PC-3 (cell line): Measurements from ENCODE around the gene CLIP3. TPM values are rescaled to one million over a fixed set of nuclear protein-coding genes. Genes with fewer than 3 reads are reported as not detected.

ENCODE experiments used
- ATAC-seq: fragments of 200-7000 bp; cut with Tn5 transposase; 2 replicates; pipeline ENCODE4 v1.9.1; 2020; ENCODE audit warnings: mild to moderate bottlenecking, moderate library complexity
- BruUV-seq: library from RNA; stranded (reverse); fragments of 400-500 nt; replicated peaks from 2 replicates; lab custom pipeline; 2021; lab: Mats Ljungman, UMichigan
- CTCF ChIA-PET: fragments of 300-600 bp; sonication (Branson Sonifier 250); formaldehyde crosslinking; loops from one replicate; lab custom pipeline; 2022; ENCODE audit warnings: antibody characterized with exemption; lab: Charles Lee
- POLR2A ChIA-PET: fragments of 300-600 bp; sonication (Branson Sonifier 250); formaldehyde crosslinking; loops from one replicate; lab custom pipeline; 2022; ENCODE audit warnings: antibody characterized with exemption; ENCODE audit not compliant: unreplicated experiment; lab: Charles Lee
- DNase-seq: peaks from one replicate; pipeline ENCODE4 v3.0.0-alpha.2; 2015
- H2AFZ ChIP-seq: fragments of 300-600 bp; sonication (generic); 2 replicates; pipeline ENCODE4 v1.6.0; 2016; ENCODE audit warnings: antibody characterized with exemption, low read length
- H3F3A ChIP-seq: fragments of 300-600 bp; sonication (generic); one replicate; pipeline ENCODE4 v1.6.0; 2017; ENCODE audit warnings: antibody characterized with exemption, low read length, control low read depth, mild to moderate bottlenecking; ENCODE audit not compliant: unreplicated experiment
- H3K27ac ChIP-seq: fragments of 300-600 bp; sonication (generic); 2 replicates; pipeline ENCODE4 v1.5.1; 2016; ENCODE audit warnings: mild to moderate bottlenecking, low read length
- H3K27me3 ChIP-seq: fragments of 300-600 bp; sonication (generic); 2 replicates; pipeline ENCODE4 v1.6.1; 2016; ENCODE audit warnings: low read length, mixed read lengths
- H3K36me3 ChIP-seq: fragments of 300-600 bp; sonication (generic); 2 replicates; pipeline ENCODE4 v1.6.1; 2016; ENCODE audit warnings: low read depth, mixed run types, low read length, mixed read lengths
- H3K4me1 ChIP-seq: fragments of 300-600 bp; sonication (generic); 2 replicates; pipeline ENCODE4 v1.5.1; 2016; ENCODE audit warnings: low read length; ENCODE audit not compliant: insufficient read depth
- H3K4me2 ChIP-seq: fragments of 300-600 bp; sonication (generic); 2 replicates; pipeline ENCODE4 v1.6.0; 2016; ENCODE audit warnings: low read length
- H3K4me3 ChIP-seq: fragments of 300-600 bp; sonication (generic); 2 replicates; pipeline ENCODE4 v1.5.1; 2016; ENCODE audit warnings: mild to moderate bottlenecking, low read length, mixed read lengths
- H3K79me2 ChIP-seq: fragments of 300-600 bp; sonication (generic); 2 replicates; pipeline ENCODE4 v1.6.1; 2017; ENCODE audit warnings: low read length, mixed read lengths
- H3K9ac ChIP-seq: fragments of 300-600 bp; sonication (generic); 2 replicates; pipeline ENCODE4 v1.6.0; 2016; ENCODE audit warnings: mild to moderate bottlenecking, low read length
- H3K9me2 ChIP-seq: fragments of 300-600 bp; sonication (generic); replicated peaks from 2 replicates; pipeline ENCODE4 v1.6.1; 2016; ENCODE audit warnings: mixed run types, low read length, mixed read lengths
- H3K9me3 ChIP-seq: fragments of 300-600 bp; sonication (generic); 2 replicates; pipeline ENCODE4 v1.6.1; 2016; ENCODE audit warnings: low read length, mixed read lengths
- H4K20me1 ChIP-seq: fragments of 300-600 bp; sonication (generic); 2 replicates; pipeline ENCODE4 v1.6.1; 2016; ENCODE audit warnings: low read length, mixed read lengths
- EZH2 ChIP-seq: fragments of 300-600 bp; sonication (generic); IDR thresholded peaks from one replicate; pipeline ENCODE4 v1.6.1; 2017; ENCODE audit warnings: antibody characterized with exemption, mild to moderate bottlenecking, low read length; ENCODE audit not compliant: unreplicated experiment
- EZH2phosphoT487 ChIP-seq: fragments of 300-600 bp; sonication (generic); IDR thresholded peaks from 2 replicates; pipeline ENCODE4 v1.6.1; 2018; ENCODE audit warnings: mild to moderate bottlenecking, antibody characterized with exemption, low read length, borderline replicate concordance
- intact Hi-C: fragments of 100-400 bp; cut with micrococcal nuclease; formaldehyde crosslinking; loops from 2 replicates; pipeline ENCODE4 v1.9.0; 2023
- total RNA-seq: library from RNA; depleted of rRNA; stranded (reverse); fragments of >200 nt; gene quantifications from 2 replicates; pipeline ENCODE4 v1.2.3, GENCODE V29; 2014
- TF ChIP-seq, protein P1 (sequence below): fragments of 300-600 bp; sonication (generic); conservative IDR thresholded peaks from 2 replicates; pipeline ENCODE4 v1.5.1; 2017; ENCODE audit warnings: antibody characterized with exemption, low read depth, mild to moderate bottlenecking, low read length

The CLIP3 gene
- total RNA-seq, 1 experiment from 2014 or later, result 0.07 TPM

DNA sequence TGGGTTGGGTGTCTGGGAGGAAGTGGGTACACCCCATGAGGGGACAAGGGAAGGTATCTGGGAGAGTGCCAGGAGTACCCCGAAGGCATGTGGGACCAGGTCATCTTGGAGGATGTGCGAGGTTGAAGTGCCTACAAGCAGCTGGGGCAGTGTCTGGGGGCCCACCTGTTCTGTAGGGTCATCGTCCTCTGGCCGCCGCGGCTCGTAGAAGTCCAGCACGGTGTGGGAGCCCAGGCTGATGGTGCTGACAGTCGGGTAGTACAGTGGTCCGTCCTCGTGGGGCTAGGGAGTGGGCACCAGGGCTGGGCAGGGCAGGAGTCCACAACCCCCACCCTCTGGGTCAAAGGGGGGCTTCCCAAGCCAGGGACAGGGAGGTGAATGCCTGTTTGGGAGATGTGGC is 22.3 kb downstream of the CLIP3 start:
- Histone ChIP-seq H3K27ac (no peak overlapping the region), H3K27me3 (no peaks in the 10 kb centered on the region), H3K9ac (no peak overlapping the region), H4K20me1 (no peaks in the 10 kb centered on the region), H2AFZ (no peak overlapping the region), H3K79me2 (peaks cover 20% of the 10 kb centered on the region), H3F3A (no peaks in the 10 kb centered on the region), H3K36me3 (no peaks in the 10 kb centered on the region), H3K4me1 (peaks cover 16% of the 10 kb centered on the region), H3K4me3 (no peak overlapping the region), H3K9me2 (no peaks in the 10 kb centered on the region), H3K9me3 (no peaks in the 10 kb centered on the region), H3K4me2 (no peak overlapping the region)
- ATAC-seq, result no peak
- BruUV-seq, result no TSS peak
- intact Hi-C loops, result loop anchor here (5.0 kb wide), 1 partner anchor 42 kb away; the partner anchor contains the start of genes THAP8 and WDR62
- no peak for DNase-seq
- TF ChIP-seq EZH2phosphoT487, result no peak
- TF ChIP-seq EZH2, result no peak
- TF ChIP-seq, protein P1, sequence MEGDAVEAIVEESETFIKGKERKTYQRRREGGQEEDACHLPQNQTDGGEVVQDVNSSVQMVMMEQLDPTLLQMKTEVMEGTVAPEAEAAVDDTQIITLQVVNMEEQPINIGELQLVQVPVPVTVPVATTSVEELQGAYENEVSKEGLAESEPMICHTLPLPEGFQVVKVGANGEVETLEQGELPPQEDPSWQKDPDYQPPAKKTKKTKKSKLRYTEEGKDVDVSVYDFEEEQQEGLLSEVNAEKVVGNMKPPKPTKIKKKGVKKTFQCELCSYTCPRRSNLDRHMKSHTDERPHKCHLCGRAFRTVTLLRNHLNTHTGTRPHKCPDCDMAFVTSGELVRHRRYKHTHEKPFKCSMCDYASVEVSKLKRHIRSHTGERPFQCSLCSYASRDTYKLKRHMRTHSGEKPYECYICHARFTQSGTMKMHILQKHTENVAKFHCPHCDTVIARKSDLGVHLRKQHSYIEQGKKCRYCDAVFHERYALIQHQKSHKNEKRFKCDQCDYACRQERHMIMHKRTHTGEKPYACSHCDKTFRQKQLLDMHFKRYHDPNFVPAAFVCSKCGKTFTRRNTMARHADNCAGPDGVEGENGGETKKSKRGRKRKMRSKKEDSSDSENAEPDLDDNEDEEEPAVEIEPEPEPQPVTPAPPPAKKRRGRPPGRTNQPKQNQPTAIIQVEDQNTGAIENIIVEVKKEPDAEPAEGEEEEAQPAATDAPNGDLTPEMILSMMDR, result no peak
- ChIA-PET POLR2A (no interaction called here), CTCF (no interaction called here)

DNA sequence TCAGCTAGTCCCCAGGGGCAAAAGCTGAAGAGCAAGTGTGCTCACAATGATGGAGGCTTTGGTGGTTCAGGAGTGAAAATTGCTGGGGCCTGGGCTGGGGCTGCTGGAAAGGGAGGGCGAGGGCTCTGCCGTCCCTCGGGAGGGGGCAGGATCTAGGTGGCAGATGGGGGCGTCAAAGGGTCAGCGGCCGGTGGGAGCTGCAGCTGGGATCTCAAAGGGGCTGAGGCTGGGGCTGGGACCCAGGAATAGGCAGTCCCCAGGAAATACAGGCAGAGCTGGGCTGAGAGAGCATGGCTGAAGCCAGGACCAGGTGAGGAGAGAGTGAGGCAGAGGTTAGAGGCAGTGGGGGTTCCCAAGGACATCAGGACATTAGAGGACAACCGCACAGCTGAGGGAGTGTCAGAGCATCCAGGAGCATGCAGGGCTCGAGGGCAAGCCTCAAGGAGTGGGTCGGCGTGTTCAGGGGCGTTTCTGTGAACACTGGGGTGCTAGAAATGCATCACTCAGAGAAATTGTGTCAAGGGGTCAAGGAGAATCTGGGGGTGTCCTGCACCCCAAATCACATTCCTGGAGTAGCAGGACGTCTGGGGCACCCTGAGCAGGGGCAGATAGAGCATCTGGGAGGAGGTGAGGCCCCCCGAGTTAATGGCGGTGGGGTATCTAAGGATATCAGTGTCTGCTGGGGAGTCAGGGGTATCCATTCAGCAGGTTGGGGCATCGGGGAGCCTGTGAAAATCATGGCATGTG is 22.9 kb downstream of the CLIP3 start:
- Histone ChIP-seq H3K4me3 (peak overlapping the region; percentile 56), H3F3A (no peaks in the 10 kb centered on the region)
- POLR2A ChIA-PET, result no interaction called here

More for the DNA sequence above, 22.9 kb downstream of the CLIP3 start:
- intact Hi-C loops, result loop anchor here (5.0 kb wide), 1 partner anchor 42 kb away; the partner anchor contains the start of genes THAP8 and WDR62
- Histone ChIP-seq H3K27ac (no peak overlapping the region), H3K4me2 (peak overlapping the region; percentile 83), H3K9me2 (no peaks in the 10 kb centered on the region), H3K79me2 (peaks cover 14% of the 10 kb centered on the region), H3K4me1 (peaks cover 11% of the 10 kb centered on the region), H2AFZ (peak overlapping the region; percentile 65), H3K36me3 (no peaks in the 10 kb centered on the region), H3K9me3 (no peaks in the 10 kb centered on the region), H4K20me1 (no peaks in the 10 kb centered on the region), H3K27me3 (no peaks in the 10 kb centered on the region), H3K9ac (peak overlapping the region; percentile 40; the same call in 1 of the 2 replicates)
- no peak for DNase-seq
- CTCF ChIA-PET, result no interaction called here
- no peak for ATAC-seq
- TF ChIP-seq, protein P1, result no peak
- no peak for TF ChIP-seq EZH2phosphoT487
- TF ChIP-seq EZH2, result no peak
- BruUV-seq, result no TSS peak
